ENCODE measurements around the gene RETREG2. TPM values are rescaled to one million over a fixed set of nuclear protein-coding genes. Genes with fewer than 3 reads are reported as not detected.

RETREG2 gene
- total and polyA plus RNA-seq, 2 of the 4 experiments (the other 2 are of a cell fraction) = 45.2 to 51.1 TPM

DNA sequence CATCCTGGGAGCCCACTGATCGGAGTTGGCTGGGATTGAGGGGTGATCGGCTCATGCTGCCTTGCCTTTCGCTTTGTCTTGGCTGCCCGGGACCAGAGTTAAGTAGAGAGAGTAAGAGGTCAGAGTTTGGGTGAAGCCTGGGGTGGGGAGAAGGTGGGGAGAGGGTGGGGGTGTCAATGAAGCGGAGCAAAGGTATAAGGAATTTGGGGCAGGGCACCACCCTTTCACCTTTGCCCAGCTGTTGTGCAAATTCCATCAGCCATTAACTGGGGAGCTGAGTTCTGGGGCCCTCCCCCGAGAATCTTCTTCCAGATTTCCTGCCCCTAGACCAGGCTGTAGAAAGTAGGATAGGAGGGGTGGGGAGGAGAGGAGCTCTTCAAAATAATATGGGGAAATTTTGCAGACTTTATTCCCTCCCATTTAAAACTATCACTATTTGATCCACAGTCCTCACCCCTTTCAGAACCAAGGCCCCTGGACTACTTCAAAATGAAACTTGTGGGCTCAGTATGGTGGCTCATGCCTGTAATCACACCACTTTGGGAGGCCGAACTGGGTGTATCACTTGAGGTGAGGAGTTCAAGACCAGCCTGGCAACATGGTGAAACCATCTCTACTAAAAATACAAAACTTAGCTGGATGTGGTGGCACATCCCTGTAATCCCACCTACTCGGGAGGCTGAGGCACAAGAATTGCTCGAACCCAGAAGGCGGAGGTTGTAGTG, 8.0 kb upstream of the RETREG2 start, which contains the start of gene SLC23A3:
Gene SLC23A3 (minus strand): TSS at position 100 of the 725 bp plus-strand sequence. CDS start 45 bp downstream, at position 55.
- Histone ChIP-seq H4K5ac (ENCODE audit: low read depth, low read length) (no peak within 1 kb of the TSS), H3K14ac (replicated peaks; ENCODE audit: low read depth, low read length) (no peak within 1 kb of the TSS), H3K79me1 (ENCODE audit: low read depth in 1 of 2, low read length in 2 of 2) (0 out of 4 replicates have a peak, but pooled peaks cover 3 to 11% of the 10 kb centered on the region in 2 experiments), H3K9me3 (ENCODE audit: control insufficient read depth, insufficient read depth, low read length) (no peaks in the 10 kb centered on the region), H2AK5ac (ENCODE audit: low read depth, low read length) (no peak within 1 kb of the TSS), H3K4me2 (ENCODE audit: low read depth, low read length) (no peak within 1 kb of the TSS), H3K4ac (ENCODE audit: low read depth, low read length) (no peak within 1 kb of the TSS), H4K8ac (ENCODE audit: low read depth in 2 of 2, low read length in 2 of 2) (no peak within 1 kb of the TSS), H3K27me3 (ENCODE audit: control insufficient read depth, insufficient read depth, low read length) (no peaks in the 10 kb centered on the region), H4K20me1 (ENCODE audit: insufficient read depth, low read length) (peaks cover 7% of the 10 kb centered on the region; the same call in 1 of the 2 replicates), H3K18ac (ENCODE audit: low read depth, low read length) (no peak within 1 kb of the TSS), H3K9me1 (ENCODE audit: insufficient read depth, low read length) (0 out of 2 replicates have a peak, but pooled peaks cover 4% of the 10 kb centered on the region), H4K91ac (ENCODE audit: insufficient read depth, low read depth, low read length) (no peak within 1 kb of the TSS), H2AFZ (replicated peaks; ENCODE audit: low read length, poor library complexity) (peak within 1 kb of the TSS; percentile 2), H2BK5ac (ENCODE audit: low read depth, low read length, poor library complexity, severe bottlenecking) (no peak within 1 kb of the TSS), H2BK120ac (ENCODE audit: low read depth, low read length) (no peak within 1 kb of the TSS), H3K4me1 (ENCODE audit: control insufficient read depth, insufficient read depth, low read length) (peaks cover 3% of the 10 kb centered on the region; the same call in 1 of the 2 replicates), H2BK20ac (ENCODE audit: low read depth, low read length) (no peak within 1 kb of the TSS), H3K4me3 (ENCODE audit: insufficient read depth, low read depth, low read length) (no peak within 1 kb of the TSS), H2BK15ac (ENCODE audit: low read depth, low read length) (no peak within 1 kb of the TSS), H3K56ac (ENCODE audit: extremely low read depth, insufficient read depth, low read length) (no peak within 1 kb of the TSS), H3K27ac (ENCODE audit: insufficient read depth, low read length) (no peak within 1 kb of the TSS), H3K23ac (ENCODE audit: low read depth, low read length) (no peak within 1 kb of the TSS), H3K36me3 (ENCODE audit: control insufficient read depth, insufficient read depth, low read length) (peaks cover 20% of the 10 kb centered on the region), H2AK9ac (replicated peaks; ENCODE audit: low read depth, low read length, poor library complexity) (peak within 1 kb of the TSS; percentile 72), H3K9ac (ENCODE audit: low read depth, low read length) (no peak within 1 kb of the TSS)
- intact Hi-C loops (cut with micrococcal nuclease) = loop anchor here (2.0 kb wide), 1 partner anchor 125 kb away; no protein-coding TSS in a partner anchor
- CTCF ChIA-PET = interaction anchor here (1.0 to 1.1 kb wide), 2 partner anchors 45 to 92 kb away, joined by 3 to 5 read pairs; no protein-coding TSS in a partner anchor
- ATAC-seq (ENCODE audit: low read depth) (no peak), DNase-seq (no peak)
- POLR2A ChIA-PET (ENCODE audit: unreplicated experiment) = no interaction called here
- dilution Hi-C loops (cut with HindIII; ENCODE audit: low sequenced_read_pairs, unreplicated experiment) = no loop called here
- in situ Hi-C loops (cut with MboI; ENCODE audit: low sequenced_read_pairs) = loop anchor here (5.0 kb wide), 2 partner anchors 37 to 127 kb away; partner anchors contain the start of gene ZFAND2B
- WGBS, 2 experiments (ENCODE audit: extremely low coverage in 2 of 2, insufficient read length in 1 of 2) = 92% methylated on average over 2 of the region's 10 CpGs; no CpG with 5 or more reads in 1 of the 2 experiments
- TF ChIP-seq, protein P1, sequence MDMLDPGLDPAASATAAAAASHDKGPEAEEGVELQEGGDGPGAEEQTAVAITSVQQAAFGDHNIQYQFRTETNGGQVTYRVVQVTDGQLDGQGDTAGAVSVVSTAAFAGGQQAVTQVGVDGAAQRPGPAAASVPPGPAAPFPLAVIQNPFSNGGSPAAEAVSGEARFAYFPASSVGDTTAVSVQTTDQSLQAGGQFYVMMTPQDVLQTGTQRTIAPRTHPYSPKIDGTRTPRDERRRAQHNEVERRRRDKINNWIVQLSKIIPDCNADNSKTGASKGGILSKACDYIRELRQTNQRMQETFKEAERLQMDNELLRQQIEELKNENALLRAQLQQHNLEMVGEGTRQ (IDR thresholded peaks at IDR 0.05; ENCODE audit: low read depth, low read length) = no peak
- TF ChIP-seq, protein P2, sequence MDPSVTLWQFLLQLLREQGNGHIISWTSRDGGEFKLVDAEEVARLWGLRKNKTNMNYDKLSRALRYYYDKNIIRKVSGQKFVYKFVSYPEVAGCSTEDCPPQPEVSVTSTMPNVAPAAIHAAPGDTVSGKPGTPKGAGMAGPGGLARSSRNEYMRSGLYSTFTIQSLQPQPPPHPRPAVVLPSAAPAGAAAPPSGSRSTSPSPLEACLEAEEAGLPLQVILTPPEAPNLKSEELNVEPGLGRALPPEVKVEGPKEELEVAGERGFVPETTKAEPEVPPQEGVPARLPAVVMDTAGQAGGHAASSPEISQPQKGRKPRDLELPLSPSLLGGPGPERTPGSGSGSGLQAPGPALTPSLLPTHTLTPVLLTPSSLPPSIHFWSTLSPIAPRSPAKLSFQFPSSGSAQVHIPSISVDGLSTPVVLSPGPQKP (IDR thresholded peaks at IDR 0.05; ENCODE audit: borderline replicate concordance, low read depth, low read length) = no peak
- TF ChIP-seq RFX5 (IDR thresholded peaks at IDR 0.05; ENCODE audit: low read depth, low read length) (no peak), MAFK (IDR thresholded peaks at IDR 0.05; ENCODE audit: low read depth, low read length) (no peak)
- BruUV-seq (replicated peaks) = no TSS peak

Measured in IMR-90 (cell line).